CD4-positive, alpha-beta T cell treated with Interleukin-15 for 4 hours (primary cell): ENCODE results near the gene TNS3.

ENCODE experiments used
- DNase-seq: peaks from one replicate; pipeline ENCODE4 v3.0.0-alpha.2; 2020; ENCODE audit warnings: low spot score

TNS3 gene

GRCh38 chr7:47345857-47346298 lies 236.0 kb downstream of the TNS3 start:
- DNase-seq: no peak

- DNase-seq: no peak
Observed at GRCh38 chr7:47344171-47344955, 237.5 kb downstream of the TNS3 start.

- no peak for DNase-seq
Observed at GRCh38 chr7:47343061-47343455, 238.9 kb downstream of the TNS3 start.

DNA sequence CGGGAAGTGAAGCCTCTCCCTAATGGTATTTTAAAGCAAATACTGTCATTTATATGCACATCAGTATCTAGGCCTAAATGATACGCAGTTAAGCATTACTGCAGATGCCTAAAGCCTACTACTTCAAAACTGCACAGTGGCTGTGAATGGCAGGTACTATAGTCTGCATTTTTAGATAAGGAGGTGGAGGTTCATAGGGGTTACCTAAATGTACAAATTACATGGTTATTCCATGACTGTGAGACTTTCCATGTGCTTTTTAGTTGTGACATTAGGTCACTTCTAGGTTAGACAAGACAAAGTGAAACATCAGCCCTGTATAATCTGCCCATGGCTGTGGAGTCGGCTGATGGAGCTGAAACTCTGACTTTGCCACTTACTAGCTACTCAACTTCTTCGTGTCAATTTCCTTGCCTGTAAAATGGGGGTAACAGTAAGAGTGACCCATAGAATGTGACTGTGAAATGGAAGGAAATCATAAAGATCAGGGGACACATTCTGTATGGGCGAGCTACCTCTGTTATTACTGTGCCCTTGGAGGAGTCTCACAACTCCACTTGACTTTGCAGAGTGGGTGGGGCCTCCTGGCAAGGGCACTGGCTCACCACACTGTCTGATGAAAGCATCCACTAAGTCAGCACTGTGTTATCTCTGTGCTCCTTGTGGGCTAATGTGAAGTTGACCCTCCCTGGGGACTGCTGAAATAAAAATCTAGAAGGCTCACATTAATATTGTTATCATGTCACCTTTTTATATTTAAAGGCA lies 239.4 kb downstream of the TNS3 start:
- no peak for DNase-seq

DNA sequence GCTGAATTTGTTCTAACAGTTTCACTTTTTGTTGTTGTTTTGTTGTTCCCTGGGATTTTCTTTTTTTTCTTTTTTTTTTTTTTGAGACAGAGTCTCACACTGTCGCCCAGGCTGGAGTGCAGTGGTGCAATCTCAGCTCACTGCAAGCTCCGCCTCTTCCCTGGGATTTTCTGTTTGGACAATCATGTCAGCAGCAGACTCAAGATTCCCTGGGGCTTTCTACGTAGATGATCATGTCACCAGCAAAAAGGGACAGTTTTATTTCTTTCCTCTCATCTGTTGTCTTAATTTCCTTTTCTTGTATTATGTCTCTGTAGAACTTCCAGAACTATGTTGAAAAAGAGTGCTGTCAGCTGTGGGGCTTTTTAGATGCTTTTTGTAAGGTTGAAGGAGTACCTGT lies 241.4 kb downstream of the TNS3 start:
- DNase-seq: no peak

DNA sequence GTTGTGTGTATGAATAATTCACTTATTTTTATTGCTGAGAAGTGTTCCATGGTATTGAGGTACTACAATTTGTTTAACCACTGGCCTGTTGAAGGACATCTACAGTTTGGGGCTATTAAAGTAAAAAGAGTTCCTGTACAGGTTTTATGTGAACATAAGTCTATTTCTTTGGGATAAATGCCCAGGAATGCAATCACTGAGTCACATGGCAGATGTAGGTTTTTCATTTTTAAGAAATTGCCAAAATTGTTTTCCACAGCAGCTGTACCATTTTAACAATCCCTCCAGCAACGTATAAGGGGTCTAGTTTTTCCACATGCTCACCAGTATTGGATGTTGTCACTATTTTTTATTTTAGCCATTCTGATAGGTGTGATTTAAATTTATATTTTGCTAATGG lies 243.9 kb downstream of the TNS3 start:
- no peak for DNase-seq

DNA sequence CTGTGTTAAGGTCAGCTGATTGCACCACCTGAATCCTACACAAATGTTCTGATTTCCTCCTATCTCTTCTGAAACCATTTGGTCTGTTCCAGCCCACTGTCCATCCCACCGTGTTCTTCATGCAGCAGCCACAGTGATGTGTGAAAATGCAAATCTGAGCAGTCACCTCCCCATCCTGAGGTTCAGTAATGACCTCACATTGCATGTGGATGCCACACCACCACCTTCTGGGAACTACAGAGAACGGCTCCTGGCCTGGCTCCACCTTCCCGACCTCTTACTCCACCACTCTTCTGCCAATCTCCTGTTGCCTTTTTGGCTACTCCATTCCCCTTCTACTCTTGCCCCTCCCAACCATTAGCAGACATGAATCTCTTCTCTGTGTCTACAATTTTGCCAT lies 244.4 kb downstream of the TNS3 start:
- DNase-seq: no peak

DNA sequence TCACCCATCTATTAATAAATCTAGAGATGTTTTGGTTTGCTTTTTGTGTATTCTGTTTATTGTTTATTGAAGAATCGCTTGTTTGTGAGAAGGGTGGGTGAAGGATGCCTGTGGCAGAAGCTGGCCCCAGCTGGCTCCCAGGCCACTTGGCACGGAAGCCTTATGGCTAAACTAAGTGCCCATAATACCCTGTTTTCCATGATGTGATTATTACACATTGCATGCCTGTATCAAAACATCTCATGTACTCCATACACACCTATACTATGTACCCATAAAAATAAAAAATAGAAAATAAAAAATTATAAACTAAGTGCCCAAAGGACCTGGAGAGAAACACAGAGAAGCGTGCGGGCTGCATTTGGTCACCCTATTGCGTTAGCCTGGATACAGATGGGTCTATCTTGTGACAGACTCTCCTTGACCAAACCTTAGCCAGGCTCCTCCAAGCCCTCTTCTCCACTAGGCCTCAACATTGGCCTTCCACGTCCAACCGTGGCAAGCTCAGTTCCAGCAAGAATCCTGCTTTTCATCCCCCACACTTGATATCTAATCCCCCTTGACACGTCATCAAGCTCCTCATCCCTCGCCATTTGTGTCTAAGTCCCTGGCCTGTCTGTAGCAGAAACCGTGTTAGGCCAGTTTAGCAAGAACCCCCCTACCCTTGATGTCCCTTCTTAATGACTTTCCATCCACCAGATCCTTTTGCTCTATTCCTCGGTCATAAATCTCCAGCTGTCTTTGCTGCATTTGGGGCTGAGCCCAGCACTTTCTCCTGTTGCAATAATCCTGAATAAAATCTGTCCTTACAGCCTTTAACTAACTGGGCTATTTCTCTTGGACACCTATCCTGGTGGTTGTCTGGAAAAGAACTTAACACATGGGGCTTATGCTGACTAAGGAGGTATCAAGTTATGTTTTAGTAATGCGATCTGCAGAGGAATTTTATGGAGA lies 245.2 kb downstream of the TNS3 start:
- DNase-seq: no peak

- DNase-seq: no peak
Observed at GRCh38 chr7:47335557-47336471, 246.1 kb downstream of the TNS3 start.

DNA sequence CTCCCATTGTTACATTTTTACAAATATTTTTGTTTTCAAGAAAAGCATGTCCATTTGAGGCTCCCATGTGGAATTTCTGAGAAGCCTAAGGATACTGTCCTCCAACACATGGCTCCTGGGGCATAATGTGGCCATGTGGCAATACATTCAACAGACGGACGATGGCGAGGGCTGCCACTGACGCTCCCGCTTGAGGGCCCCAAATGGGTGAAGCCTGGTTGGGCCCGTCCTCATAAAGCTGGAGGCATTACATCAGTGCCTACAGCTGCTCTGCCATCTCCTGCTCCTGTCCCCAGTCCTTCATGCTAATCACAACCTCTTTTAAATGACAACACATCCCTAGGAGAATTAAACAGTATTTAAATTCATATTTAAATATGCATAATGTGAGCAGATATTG lies 246.8 kb downstream of the TNS3 start:
- DNase-seq: no peak

- no peak for DNase-seq
Observed at GRCh38 chr7:47333959-47334358, 248.0 kb downstream of the TNS3 start.

GRCh38 chr7:47333554-47333887 lies 248.4 kb downstream of the TNS3 start:
- no peak for DNase-seq

DNA sequence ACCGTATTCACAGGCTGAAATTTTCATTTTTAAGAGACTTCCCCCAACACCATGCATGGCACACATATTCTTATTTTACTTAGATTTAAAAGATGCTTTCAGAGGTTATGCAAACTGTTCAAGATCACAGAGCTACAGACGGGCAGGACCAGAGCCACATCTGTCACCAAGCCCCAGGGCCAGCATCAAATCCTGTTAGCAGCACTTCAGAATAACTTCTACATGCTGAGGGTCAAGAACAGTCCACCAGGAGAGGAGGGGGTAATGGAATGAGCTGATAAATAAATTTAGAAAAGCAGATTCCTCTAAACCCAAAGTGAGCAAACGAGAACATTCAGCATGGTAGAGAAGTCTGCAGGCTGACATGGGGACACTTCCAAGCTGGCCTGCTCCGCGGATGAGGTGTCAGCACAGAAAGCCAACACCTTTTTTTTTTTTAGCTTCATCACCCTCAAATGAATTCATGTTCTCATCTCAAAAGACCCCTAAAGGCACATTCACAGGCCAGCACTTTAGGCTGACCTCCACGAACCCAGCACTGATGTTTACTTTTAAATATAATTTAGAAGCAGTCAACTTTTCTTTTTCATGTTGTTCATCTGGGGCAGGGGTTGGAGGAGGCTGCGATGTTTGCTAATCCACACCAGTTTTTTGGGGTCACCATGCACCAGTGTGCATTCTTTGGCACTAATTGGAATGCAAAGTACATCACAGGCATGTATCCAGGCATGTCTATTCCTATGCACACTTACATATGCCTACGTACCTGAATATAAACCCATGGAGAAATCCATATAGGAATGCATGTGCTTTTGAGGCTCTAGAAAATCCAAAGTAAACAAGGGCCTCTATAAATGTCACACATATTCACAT lies 249.0 kb downstream of the TNS3 start:
- DNase-seq: no peak

GRCh38 chr7:47332213-47332612 lies 249.7 kb downstream of the TNS3 start:
- DNase-seq: no peak

- DNase-seq: no peak
Observed at GRCh38 chr7:47331179-47331565, 250.7 kb downstream of the TNS3 start.

DNA sequence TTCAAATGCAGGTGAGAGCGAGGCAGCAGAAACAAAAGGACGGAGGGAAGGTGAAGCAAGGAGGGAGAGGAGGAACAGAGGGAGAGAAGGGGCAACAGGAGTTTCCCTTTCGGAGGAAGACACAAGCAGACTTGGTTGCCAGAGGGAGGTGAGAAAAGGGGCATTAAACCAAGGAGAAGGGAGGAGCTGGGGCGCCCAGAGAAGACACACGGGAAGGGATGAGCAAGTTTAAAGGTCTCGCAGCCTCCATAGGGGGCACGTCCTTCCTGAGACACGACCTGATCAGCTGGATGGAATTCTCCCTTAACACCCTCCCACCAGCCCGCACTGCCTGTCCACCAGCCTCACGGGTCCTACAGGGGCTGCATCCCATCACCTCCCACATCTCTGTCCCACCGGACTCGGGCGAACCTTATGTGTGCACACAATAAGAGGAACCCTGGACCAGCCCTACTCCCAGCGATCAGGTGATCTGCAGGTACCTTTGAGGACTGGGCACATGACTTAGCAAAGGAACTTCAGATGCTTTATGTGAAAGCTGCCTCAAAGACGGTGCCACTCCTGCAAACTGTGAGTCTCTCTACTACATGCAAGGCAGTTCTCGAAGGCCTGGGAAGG lies 251.2 kb downstream of the TNS3 start:
- no peak for DNase-seq

DNA sequence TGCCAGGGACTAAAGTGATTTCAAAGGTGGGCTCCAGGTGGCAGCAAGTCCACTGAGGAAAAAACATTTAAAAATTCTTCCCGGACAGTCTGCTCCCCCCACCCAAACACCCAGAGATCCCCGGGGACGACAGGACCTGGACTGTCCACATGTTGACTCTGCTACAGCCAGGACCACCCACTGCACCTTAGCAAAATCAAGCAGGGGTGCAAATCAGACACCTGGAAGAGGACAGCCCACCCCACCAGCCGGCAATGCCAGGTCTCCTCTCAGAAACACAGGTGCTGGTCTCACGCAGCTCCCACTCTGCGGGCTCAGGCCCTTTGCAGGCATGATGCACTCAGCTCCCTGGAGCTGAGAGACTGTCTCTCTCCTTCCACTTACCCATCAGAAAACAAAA lies 251.9 kb downstream of the TNS3 start:
- no peak for DNase-seq

DNA sequence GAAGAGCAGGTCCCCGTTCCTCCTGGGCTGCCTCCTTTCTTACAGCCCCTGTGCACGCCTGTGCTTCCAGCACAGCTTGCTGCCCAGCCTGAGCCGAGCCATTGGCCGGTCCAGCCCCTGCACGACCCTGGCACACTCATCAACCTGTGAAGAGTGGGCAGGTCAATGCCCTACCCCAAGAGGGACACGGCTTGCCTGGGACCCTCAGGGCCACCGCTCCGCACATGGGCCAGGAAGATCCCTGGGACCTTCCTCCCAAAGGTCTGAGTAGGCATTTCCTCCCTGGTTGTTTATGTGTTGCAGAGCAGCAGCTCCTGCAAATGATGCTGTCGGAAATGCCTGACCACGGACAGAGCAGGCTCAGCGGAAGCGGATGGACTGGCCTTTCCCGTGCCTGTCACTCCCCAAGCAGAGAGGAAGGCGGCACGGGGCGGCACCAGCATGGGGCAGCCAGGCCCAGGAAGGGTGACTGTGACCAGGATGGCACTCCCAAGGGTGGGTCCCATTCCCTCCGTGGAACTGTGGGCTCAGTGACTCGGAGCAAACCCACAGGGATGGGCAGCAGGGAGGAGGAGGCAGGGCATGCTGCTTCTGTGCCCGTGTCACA lies 252.5 kb downstream of the TNS3 start:
- DNase-seq: no peak
